CD4-positive, alpha-beta T cell treated with Interleukin-4 for 1 hour (primary cell): ENCODE measurements around the gene PDIA5.
A peak's percentile ranks its signal among the peaks of the same experiment; 100 is the strongest.
"Not testable (repeated sequence)": the region's sequence is repeated elsewhere in the genome, so short reads cannot be mapped to it uniquely, and the experiment has no call there.

Source experiments
- DNase-seq, 2 donors: peaks; one replicate each; pipeline ENCODE4 v3.0.0-alpha.2; 2020 to 2022

PDIA5 gene

GRCh38 chr3:123094516-123095313 is 27.9 kb downstream of the PDIA5 start:
- no peak for DNase-seq

DNA sequence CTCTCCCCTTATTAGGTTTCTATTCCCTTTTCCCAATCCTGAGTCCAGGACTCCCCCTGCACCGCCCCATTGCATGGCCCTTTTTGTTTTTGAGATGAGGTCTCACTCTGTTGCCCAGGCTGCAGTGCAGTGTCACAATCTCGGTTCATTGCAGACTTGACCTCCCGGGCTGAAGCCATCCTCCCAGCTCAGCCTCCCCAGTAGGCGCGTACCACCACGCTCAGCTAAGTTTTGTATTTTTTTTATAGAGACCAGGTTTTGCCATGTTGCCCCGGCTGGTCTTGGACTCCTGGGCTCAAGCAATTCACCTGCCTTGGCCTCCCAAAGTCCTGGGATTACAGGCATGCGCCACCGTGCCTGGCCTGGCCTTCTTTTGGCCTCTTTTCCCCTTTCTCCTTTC is 29.3 kb downstream of the PDIA5 start:
- no peak for DNase-seq

- no peak for DNase-seq
Observed at GRCh38 chr3:123096731-123097130, 29.9 kb downstream of the PDIA5 start.

- DNase-seq = no peak
Observed at GRCh38 chr3:123098426-123099330, 31.9 kb downstream of the PDIA5 start.

GRCh38 chr3:123099331-123100192 is 32.7 kb downstream of the PDIA5 start:
- DNase-seq = no peak

DNA sequence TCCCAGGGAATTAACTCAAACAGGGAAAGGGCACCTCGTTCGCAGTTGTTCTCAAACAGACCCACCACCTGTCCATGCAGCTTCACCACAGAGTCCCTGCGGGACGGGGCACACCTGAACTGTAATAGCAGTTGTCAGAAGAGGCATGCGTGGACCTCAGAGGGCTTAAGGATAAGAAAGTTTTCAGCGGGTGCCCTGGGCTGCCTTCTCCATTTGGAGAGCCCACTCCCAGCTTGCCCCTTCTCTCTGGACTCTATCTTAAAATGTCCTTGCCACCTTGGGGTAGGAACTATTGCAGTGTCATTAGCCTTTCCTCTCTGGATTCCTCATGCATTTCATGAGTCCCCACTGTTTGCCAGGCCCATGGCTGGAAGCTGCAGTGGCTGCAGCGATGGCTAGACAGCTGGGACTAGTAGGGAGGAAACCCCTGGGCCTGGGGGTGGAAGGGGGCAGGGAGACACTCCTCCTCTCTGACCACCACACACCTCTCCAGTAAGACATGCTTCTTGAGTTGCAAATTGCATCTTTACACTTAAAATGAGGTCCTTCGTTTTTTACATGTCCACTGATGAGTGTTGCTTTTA is 33.5 kb downstream of the PDIA5 start:
- no peak for DNase-seq

DNA sequence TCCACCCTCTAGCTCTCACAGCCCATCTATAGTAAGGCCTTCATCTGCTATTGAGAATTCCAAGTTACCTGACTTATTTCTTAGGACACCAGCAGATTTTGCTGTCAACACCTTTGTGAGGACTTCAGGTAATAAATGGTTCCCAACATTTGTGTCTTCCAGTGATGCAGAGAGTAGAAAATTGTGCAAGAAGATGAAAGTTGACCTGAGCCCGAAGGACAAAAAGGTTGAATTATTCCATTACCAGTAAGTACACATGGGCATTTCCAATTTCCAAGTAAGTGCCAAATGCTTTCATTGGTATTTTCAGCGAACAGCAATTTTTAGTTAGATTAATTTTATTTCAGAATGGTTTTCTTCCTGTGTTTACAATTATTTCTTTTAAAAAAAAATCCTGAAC is 35.4 kb downstream of the PDIA5 start:
- DNase-seq = no peak

DNA sequence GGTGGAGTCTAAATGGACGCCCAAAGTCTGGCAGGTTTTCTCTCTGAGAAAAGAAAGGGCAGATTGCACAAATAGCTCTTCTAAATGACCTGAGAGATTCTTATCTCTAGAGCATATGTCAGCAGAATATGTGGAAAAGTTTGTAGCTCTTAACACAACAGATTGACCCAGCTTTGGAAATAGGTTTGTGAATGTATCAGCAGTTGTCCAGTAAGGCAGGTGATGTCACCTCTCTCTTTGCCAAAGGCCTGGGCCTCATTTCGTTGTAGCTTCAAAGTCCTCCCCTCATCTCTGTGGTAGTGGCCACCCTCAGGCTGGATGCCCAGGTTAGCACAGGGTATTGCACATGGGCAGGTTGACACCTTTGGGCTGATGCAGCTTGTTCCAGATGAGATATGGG is 36.0 kb downstream of the PDIA5 start:
- DNase-seq = no peak

GRCh38 chr3:123104550-123104949 is 37.7 kb downstream of the PDIA5 start:
- no peak for DNase-seq

- peak in 1 of 2 donors; percentile 61 for DNase-seq
Observed at GRCh38 chr3:123105201-123106189, 38.7 kb downstream of the PDIA5 start.

- DNase-seq = no peak
Observed at GRCh38 chr3:123110282-123110975, 43.6 kb downstream of the PDIA5 start.

DNA sequence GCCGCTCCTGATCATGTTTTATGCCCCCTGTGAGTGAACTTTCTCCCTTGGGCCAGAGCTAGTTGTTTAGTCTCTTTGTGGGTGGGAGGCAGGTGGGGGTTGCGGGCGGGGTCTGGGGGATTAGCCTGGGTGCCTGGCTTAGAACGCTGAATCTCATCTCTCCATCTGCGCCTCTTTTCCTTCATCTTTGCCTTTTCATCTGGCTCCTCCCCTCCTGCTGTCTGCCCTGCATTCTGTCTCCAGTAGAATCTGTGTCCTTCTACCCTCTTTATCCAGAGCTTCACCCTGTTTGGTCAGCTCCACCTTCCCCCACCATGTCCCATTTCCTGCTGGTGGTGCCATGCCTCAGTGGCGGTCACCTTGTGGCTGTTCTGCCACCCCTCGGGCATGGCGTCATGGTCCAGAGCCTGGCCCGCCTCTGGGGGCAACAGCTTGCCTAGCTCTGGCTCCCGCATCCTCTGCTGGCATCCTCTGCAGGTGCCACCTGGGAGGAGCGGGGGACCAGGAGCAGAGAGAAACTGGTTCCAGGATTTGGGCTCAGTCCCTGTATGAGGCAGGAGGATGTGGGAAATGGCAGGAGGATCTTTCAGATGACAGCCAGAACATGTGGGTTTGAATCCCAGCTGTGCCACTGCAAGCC is 44.3 kb downstream of the PDIA5 start:
- DNase-seq = no peak

DNA sequence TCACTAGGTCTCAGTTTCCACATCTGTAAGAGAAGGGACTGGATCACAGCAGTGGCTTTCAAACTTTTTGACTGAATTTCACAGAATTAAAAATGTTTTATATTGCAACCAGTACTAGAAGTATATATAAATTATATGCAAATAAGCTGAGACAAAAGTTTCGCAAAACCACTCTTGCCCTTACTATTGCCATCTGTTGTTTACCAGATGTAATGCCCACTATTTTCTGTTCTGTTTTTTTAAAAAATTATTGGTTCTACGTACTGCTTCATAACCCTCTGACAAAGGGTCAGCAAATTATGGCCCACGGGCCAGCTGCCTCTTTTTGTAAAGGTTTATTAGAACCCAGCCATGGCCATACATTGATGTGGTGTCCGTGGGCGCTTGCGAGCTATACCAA is 44.8 kb downstream of the PDIA5 start:
- no peak for DNase-seq

DNA sequence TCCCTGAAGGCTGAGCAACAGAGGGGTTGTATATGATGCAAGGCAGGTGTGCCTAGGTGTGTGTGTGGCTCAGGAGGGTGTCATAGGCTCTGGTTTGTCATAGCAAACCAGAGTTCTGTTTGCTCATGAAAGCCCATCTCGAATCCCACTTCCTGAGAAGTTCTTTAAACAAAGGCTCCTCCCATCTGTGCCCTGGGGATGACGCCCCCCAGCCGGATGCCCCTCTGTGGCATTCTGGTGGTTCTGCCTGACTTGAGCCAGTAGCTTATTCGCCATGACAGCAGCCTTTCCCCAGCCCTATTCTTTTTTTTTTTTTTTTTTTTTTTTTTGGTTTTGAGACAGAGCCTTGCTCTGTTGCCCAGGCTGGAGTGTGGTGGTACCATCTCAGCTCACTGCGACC is 45.4 kb downstream of the PDIA5 start:
- DNase-seq = no peak

DNA sequence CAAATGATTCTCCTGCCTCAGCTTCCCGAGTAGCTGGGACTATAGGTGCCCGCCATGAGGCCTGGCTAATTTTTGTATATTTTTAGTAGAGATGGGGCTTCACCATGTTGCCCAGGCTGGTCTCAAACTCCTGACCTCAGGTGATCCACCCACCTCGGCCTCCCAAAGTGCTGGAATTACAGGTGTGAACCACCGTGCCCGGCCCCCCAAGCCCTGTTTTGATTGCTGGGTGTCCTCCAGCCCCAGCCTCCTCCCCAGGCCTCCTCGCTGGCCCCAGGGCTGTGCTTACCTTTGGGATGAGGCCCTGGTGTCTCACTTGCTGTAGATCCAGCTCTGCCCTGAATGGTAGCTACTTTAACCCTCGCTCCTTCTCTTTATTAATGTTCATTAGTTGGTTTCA is 45.8 kb downstream of the PDIA5 start:
- not testable (repeated sequence) for DNase-seq

- no peak for DNase-seq
Observed at GRCh38 chr3:123113889-123114450, 47.1 kb downstream of the PDIA5 start.

GRCh38 chr3:123116116-123116515 is 49.3 kb downstream of the PDIA5 start:
- DNase-seq = no peak

GRCh38 chr3:123119388-123119787 is 52.6 kb downstream of the PDIA5 start:
- DNase-seq = no peak

DNA sequence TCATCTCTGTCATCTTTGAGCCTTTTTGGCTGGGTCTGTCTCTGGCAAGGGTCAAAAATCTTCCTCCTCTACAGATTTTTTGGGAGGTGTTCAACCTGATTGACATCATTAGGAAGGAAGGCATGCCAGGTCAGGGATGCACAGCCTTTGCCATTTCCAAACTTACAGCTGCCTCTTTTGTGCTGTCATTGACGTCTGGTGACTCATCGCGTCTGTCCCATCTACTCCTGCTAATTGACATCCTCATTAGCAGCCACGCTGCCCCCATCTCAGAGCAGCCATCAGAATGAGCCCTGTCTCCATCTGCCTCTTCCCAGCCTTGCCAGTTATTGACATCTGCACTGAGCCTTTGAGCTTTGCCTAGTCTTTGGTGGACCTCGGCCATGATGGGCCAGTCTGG is 53.0 kb downstream of the PDIA5 start:
- DNase-seq = no peak

DNA sequence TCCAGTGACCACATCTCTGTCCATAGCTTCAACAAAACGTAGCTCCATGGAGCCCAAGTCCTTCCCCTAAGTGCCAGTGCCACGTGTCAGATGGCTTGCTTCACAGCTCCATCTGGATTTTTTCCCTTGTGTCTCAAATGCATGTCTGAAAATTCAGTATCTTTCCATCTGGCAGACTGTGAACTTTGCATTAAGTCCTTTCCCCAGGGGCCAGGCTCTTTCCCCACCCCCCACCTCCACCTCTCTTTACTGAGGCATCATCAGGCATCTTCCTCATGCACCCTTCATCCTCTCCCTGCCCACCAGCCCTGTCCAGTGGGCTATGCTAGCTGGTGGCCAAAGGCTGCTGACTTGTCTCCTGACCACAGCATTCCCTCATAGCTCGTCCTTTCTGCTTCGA is 53.7 kb downstream of the PDIA5 start:
- DNase-seq = no peak
